Measurements from ENCODE around the gene ALK.

Gene ALK

GRCh38 chr2:29420464-29420863 is 500.9 kb downstream of the ALK start:
- Histone ChIP-seq H3K4me1 (ENCODE audit: control insufficient read depth in 2 of 2, insufficient read depth in 1 of 2, low read depth in 1 of 2, low read length in 2 of 2) (peaks cover 12 to 21% of the 10 kb centered on the region in 2 donors), H3K79me1 (ENCODE audit: low read depth, low read length) (no peaks in the 10 kb centered on the region), H3K4ac (ENCODE audit: low read length) (no peak overlapping the region), H2BK12ac (ENCODE audit: low read length) (no peak overlapping the region), H3K9ac (ENCODE audit: low read depth, low read length, poor library complexity) (no peak overlapping the region), H3K23ac (ENCODE audit: low read depth, low read length, poor library complexity) (no peak overlapping the region), H3K4me3 (ENCODE audit: low read length in 2 of 2) (no peak overlapping the region), H2BK120ac (ENCODE audit: low read depth, low read length) (no peak overlapping the region), H3K18ac (ENCODE audit: low read length) (no peak overlapping the region), H3K14ac (ENCODE audit: low read length) (no peak overlapping the region), H2AFZ (ENCODE audit: low read length) (peak overlapping the region; percentile 80), H2BK15ac (ENCODE audit: low read length) (no peak overlapping the region), H4K91ac (ENCODE audit: low read depth, low read length, poor library complexity) (no peak overlapping the region), H3K9me3 (replicated peaks in 1 of 2; ENCODE audit: control insufficient read depth in 2 of 2, insufficient read depth in 1 of 2, low read depth in 1 of 2, low read length in 2 of 2) (no peaks in the 10 kb centered on the region), H2BK5ac (ENCODE audit: low read length) (no peak overlapping the region), H3K4me2 (ENCODE audit: insufficient read depth, low read length, poor library complexity, severe bottlenecking) (no peak overlapping the region), H2AK5ac (ENCODE audit: low read depth, low read length) (no peak overlapping the region), H4K8ac (ENCODE audit: low read depth, low read length) (no peak overlapping the region), H3K36me3 (replicated peaks in 1 of 2; ENCODE audit: control insufficient read depth in 2 of 2, insufficient read depth in 2 of 2, low read length in 2 of 2) (no peaks in the 10 kb centered on the region), H3K27ac (replicated peaks; ENCODE audit: low read length) (no peak overlapping the region), H3K27me3 (ENCODE audit: control insufficient read depth in 3 of 3, insufficient read depth in 3 of 3, low read depth in 1 of 3, low read length in 3 of 3) (no peaks in the 10 kb centered on the region)
- DNase-seq (ENCODE audit: low spot score): no peak
- no CpG with 5 or more reads among the region's 10 CpGs for WGBS, 2 donors (ENCODE audit: extremely low coverage in 2 of 2, insufficient read length in 2 of 2, insufficient replicate concordance in 1 of 2)

- Histone ChIP-seq H3K27ac (replicated peaks; ENCODE audit: low read length) (no peak overlapping the region), H4K91ac (ENCODE audit: low read depth, low read length, poor library complexity) (no peak overlapping the region), H2BK5ac (ENCODE audit: low read length) (no peak overlapping the region), H2BK120ac (ENCODE audit: low read depth, low read length) (no peak overlapping the region), H3K14ac (ENCODE audit: low read length) (no peak overlapping the region), H3K4ac (ENCODE audit: low read length) (no peak overlapping the region), H3K23ac (ENCODE audit: low read depth, low read length, poor library complexity) (no peak overlapping the region), H3K79me1 (ENCODE audit: low read depth, low read length) (no peaks in the 10 kb centered on the region), H3K9me3 (replicated peaks in 1 of 2; ENCODE audit: control insufficient read depth in 2 of 2, insufficient read depth in 1 of 2, low read depth in 1 of 2, low read length in 2 of 2) (no peaks in the 10 kb centered on the region), H2BK12ac (ENCODE audit: low read length) (no peak overlapping the region), H2BK15ac (ENCODE audit: low read length) (no peak overlapping the region), H3K36me3 (replicated peaks in 1 of 2; ENCODE audit: control insufficient read depth in 2 of 2, insufficient read depth in 2 of 2, low read length in 2 of 2) (no peaks in the 10 kb centered on the region), H3K9ac (ENCODE audit: low read depth, low read length, poor library complexity) (no peak overlapping the region), H3K4me1 (ENCODE audit: control insufficient read depth in 2 of 2, insufficient read depth in 1 of 2, low read depth in 1 of 2, low read length in 2 of 2) (peaks cover 14 to 15% of the 10 kb centered on the region in 2 donors), H3K27me3 (ENCODE audit: control insufficient read depth in 3 of 3, insufficient read depth in 3 of 3, low read depth in 1 of 3, low read length in 3 of 3) (no peaks in the 10 kb centered on the region), H2AK5ac (ENCODE audit: low read depth, low read length) (no peak overlapping the region), H3K18ac (ENCODE audit: low read length) (no peak overlapping the region), H4K8ac (ENCODE audit: low read depth, low read length) (no peak overlapping the region), H3K4me3 (ENCODE audit: low read length in 2 of 2) (no peak overlapping the region), H2AFZ (ENCODE audit: low read length) (no peak overlapping the region), H3K4me2 (ENCODE audit: insufficient read depth, low read length, poor library complexity, severe bottlenecking) (no peak overlapping the region)
- no CpG with 5 or more reads among the region's 6 CpGs for WGBS, 2 donors (ENCODE audit: extremely low coverage in 2 of 2, insufficient read length in 2 of 2, insufficient replicate concordance in 1 of 2)
- DNase-seq (ENCODE audit: low spot score): no peak
Observed at GRCh38 chr2:29417630-29418029, 503.8 kb downstream of the ALK start.

- H3K18ac ChIP-seq (ENCODE audit: low read length): no peak overlapping the region
- no peaks in the 10 kb centered on the region for H3K79me1 ChIP-seq (ENCODE audit: low read depth, low read length)
- no CpG with 5 or more reads among the region's 1 CpG for WGBS, 2 donors (ENCODE audit: extremely low coverage in 2 of 2, insufficient read length in 2 of 2, insufficient replicate concordance in 1 of 2)
- H3K9ac ChIP-seq (ENCODE audit: low read depth, low read length, poor library complexity): no peak overlapping the region
- H2BK12ac ChIP-seq (ENCODE audit: low read length): no peak overlapping the region
- no peak overlapping the region for H3K23ac ChIP-seq (ENCODE audit: low read depth, low read length, poor library complexity)
- H4K91ac ChIP-seq (ENCODE audit: low read depth, low read length, poor library complexity): no peak overlapping the region
- H3K4ac ChIP-seq (ENCODE audit: low read length): no peak overlapping the region
- no peak overlapping the region for H2AK5ac ChIP-seq (ENCODE audit: low read depth, low read length)
- DNase-seq (ENCODE audit: low spot score): no peak
- no peak overlapping the region for H3K27ac ChIP-seq (replicated peaks; ENCODE audit: low read length)
- no peak overlapping the region for H3K4me3 ChIP-seq (ENCODE audit: low read length in 2 of 2)
- H4K8ac ChIP-seq (ENCODE audit: low read depth, low read length): no peak overlapping the region
- H3K9me3 ChIP-seq (replicated peaks in 1 of 2; ENCODE audit: control insufficient read depth in 2 of 2, insufficient read depth in 1 of 2, low read depth in 1 of 2, low read length in 2 of 2): no peaks in the 10 kb centered on the region
- peaks cover 0 to 4% of the 10 kb centered on the region in 2 donors for H3K4me1 ChIP-seq (ENCODE audit: control insufficient read depth in 2 of 2, insufficient read depth in 1 of 2, low read depth in 1 of 2, low read length in 2 of 2)
- no peaks in the 10 kb centered on the region for H3K36me3 ChIP-seq (replicated peaks in 1 of 2; ENCODE audit: control insufficient read depth in 2 of 2, insufficient read depth in 2 of 2, low read length in 2 of 2)
- H2BK15ac ChIP-seq (ENCODE audit: low read length): no peak overlapping the region
- no peak overlapping the region for H2BK5ac ChIP-seq (ENCODE audit: low read length)
- H2AFZ ChIP-seq (ENCODE audit: low read length): no peak overlapping the region
- no peak overlapping the region for H3K4me2 ChIP-seq (ENCODE audit: insufficient read depth, low read length, poor library complexity, severe bottlenecking)
- no peak overlapping the region for H2BK120ac ChIP-seq (ENCODE audit: low read depth, low read length)
- H3K27me3 ChIP-seq (ENCODE audit: control insufficient read depth in 3 of 3, insufficient read depth in 3 of 3, low read depth in 1 of 3, low read length in 3 of 3): no peaks in the 10 kb centered on the region
- H3K14ac ChIP-seq (ENCODE audit: low read length): no peak overlapping the region
Observed at GRCh38 chr2:29412197-29412925, 509.0 kb downstream of the ALK start.

GRCh38 chr2:29405707-29406106 is 515.7 kb downstream of the ALK start:
- Histone ChIP-seq H3K4me2 (ENCODE audit: insufficient read depth, low read length, poor library complexity, severe bottlenecking) (no peak overlapping the region), H3K27ac (replicated peaks; ENCODE audit: low read length) (no peak overlapping the region), H3K9me3 (replicated peaks in 1 of 2; ENCODE audit: control insufficient read depth in 2 of 2, insufficient read depth in 1 of 2, low read depth in 1 of 2, low read length in 2 of 2) (no peaks in the 10 kb centered on the region), H3K9ac (ENCODE audit: low read depth, low read length, poor library complexity) (no peak overlapping the region), H4K8ac (ENCODE audit: low read depth, low read length) (no peak overlapping the region), H2BK5ac (ENCODE audit: low read length) (no peak overlapping the region), H3K23ac (ENCODE audit: low read depth, low read length, poor library complexity) (no peak overlapping the region), H3K36me3 (replicated peaks in 1 of 2; ENCODE audit: control insufficient read depth in 2 of 2, insufficient read depth in 2 of 2, low read length in 2 of 2) (no peaks in the 10 kb centered on the region), H3K4me3 (ENCODE audit: low read length in 2 of 2) (no peak overlapping the region), H3K4me1 (ENCODE audit: control insufficient read depth in 2 of 2, insufficient read depth in 1 of 2, low read depth in 1 of 2, low read length in 2 of 2) (peaks cover 6 to 7% of the 10 kb centered on the region in 2 donors), H3K27me3 (ENCODE audit: control insufficient read depth in 3 of 3, insufficient read depth in 3 of 3, low read depth in 1 of 3, low read length in 3 of 3) (no peaks in the 10 kb centered on the region), H4K91ac (ENCODE audit: low read depth, low read length, poor library complexity) (no peak overlapping the region), H2AFZ (ENCODE audit: low read length) (no peak overlapping the region), H3K14ac (ENCODE audit: low read length) (no peak overlapping the region), H2BK15ac (ENCODE audit: low read length) (no peak overlapping the region), H2BK120ac (ENCODE audit: low read depth, low read length) (no peak overlapping the region), H3K18ac (ENCODE audit: low read length) (no peak overlapping the region), H3K79me1 (ENCODE audit: low read depth, low read length) (no peaks in the 10 kb centered on the region), H2AK5ac (ENCODE audit: low read depth, low read length) (no peak overlapping the region), H3K4ac (ENCODE audit: low read length) (no peak overlapping the region), H2BK12ac (ENCODE audit: low read length) (no peak overlapping the region)
- no peak for DNase-seq (ENCODE audit: low spot score)
- WGBS, 2 donors (ENCODE audit: extremely low coverage in 2 of 2, insufficient read length in 2 of 2, insufficient replicate concordance in 1 of 2): no CpG with 5 or more reads among the region's 2 CpGs

Measured in neuronal stem cell (in vitro differentiated cells).